Omental fat pad (tissue), 4 donors: ENCODE measurements around the gene OR9A2. TPM values are rescaled to one million over a fixed set of nuclear protein-coding genes. Genes with fewer than 3 reads are reported as not detected.

ENCODE experiments used
- ATAC-seq: fragments of 150-250 bp; one replicate; pipeline ENCODE4 v1.9.1; 2016; ENCODE audit warnings: mild to moderate bottlenecking, moderate library complexity; ENCODE audit not compliant: low FRiP score
- DNase-seq: peaks from one replicate; pipeline ENCODE4 v3.0.0-alpha.2; 2019; ENCODE audit warnings: low spot score
- CTCF ChIP-seq, 3 donors: fragments of 450-650 bp; IDR thresholded peaks; one replicate each; pipeline ENCODE4 v1.5.1; 2016 to 2017; ENCODE audit warnings: antibody characterized with exemption in 3 of 3, mild to moderate bottlenecking in 3 of 3, moderate library complexity in 2 of 3
- total RNA-seq, 4 donors: library from RNA; depleted of rRNA; stranded (reverse); fragments of >200 nt; gene quantifications; one replicate each; pipeline ENCODE4 v1.1.0, GENCODE V29; 2016

OR9A2 gene
- total RNA-seq, 4 donors from 2014 or later = not detected

- ATAC-seq (peak; percentile 72), DNase-seq (no peak)
- TF ChIP-seq CTCF (IDR thresholded peaks at IDR 0.05) = no peak
These were observed 13.5 kb downstream of the OR9A2 start for GRCh38 chr7:143013473-143013872.

DNA sequence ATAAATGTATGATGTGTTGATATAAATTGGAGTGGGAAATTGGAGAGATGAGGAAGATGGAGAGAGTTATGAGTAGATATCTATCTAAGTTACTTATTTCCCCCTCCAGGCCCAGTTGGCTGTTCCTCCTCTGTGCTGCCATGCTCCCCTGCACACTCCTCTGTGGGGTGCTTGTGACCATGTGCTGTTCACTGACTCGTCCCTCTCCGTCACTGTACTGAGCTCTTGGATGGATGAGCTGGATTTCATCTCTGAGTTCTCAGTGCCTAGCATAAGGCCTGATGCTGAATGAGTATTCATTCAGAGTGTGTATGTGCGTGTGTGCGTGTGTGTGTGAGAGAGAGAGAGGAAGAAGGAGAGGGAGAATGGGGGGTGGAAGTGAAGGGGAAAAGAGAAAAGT, 14.5 kb downstream of the OR9A2 start:
- no peak for TF ChIP-seq CTCF (IDR thresholded peaks at IDR 0.05)
- no peak for DNase-seq
- no peak for ATAC-seq

- DNase-seq = no peak
- TF ChIP-seq CTCF (IDR thresholded peaks at IDR 0.05) = no peak
- ATAC-seq = no peak
These were observed 14.9 kb downstream of the OR9A2 start for GRCh38 chr7:143012001-143012400.

DNA sequence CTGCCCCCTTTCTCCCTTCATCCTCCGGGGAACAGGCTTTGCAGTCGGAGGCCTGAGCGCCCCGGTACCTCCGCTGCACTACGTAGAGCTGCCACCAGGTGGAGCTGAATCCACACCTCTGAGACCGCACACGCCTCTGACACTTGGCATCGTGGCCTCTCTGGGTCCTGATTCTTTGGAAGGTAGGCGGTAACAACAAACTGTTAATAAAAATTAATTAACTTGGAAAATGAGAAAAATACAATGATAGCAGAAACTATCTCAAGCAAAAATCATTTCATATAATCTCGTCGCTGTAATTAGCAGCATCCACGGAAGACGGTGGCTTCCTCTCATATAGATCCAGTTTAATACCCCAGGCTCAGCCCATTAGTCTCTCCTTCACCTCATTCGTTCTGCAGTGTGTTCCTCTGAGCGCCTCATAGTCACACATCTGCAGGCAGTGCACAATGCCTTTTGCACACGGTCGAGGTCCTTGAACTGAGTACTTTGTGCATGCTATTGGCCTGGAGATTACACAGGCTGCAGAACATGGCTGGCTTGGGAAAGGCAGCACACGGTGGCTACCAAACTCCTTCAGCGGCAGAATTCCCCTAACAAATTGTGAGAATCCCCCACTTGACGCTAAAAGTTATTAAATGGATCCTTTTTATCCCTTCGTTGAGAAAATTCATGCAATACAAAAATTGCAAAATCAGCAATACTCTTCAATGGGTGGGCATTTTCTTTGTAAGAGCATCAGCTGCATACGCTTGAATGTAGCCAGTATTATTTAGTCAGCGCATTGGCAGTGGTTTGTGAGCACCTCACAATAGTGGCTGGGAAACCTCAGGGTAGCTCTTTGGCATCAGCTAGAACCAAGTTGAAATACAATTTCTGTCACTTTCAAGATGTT, 18.7 kb downstream of the OR9A2 start:
- DNase-seq (peak; percentile 83), ATAC-seq (peak; percentile 89)
- peak in 1 of 3 donors; percentile 98 for TF ChIP-seq CTCF (IDR thresholded peaks at IDR 0.05)

DNA sequence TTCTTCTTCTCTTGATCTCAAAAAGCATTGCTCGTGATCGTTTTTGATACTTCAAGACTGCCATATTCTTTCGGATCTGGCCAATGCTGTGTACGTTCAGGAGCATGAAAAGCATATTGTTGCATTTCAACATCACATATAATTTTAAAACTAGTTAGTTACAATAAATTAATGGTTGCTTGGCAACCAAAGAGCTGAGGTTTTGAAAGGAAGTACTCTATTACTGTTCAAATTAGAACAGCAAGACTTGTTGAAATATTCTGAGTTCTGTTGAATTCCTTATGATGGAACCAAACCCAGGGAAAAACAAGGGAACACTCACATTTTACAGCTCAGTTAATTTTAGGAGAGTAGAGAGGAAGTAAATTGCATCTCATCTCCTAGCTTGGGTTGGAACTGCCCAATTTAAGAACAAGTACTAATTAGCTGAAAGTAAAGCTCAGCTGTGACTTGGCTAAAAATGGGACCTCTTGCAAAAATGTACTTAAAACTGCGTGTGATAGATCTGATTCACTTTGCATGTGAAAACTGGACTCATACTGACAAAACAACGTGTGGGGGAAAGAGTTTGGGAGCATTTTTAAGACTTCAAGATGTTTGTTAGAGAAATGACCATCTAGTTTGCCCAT, 21.2 kb downstream of the OR9A2 start:
- DNase-seq = no peak
- TF ChIP-seq CTCF (IDR thresholded peaks at IDR 0.05) = no peak
- no peak for ATAC-seq

- no peak for DNase-seq
- ATAC-seq = peak; percentile 57
- TF ChIP-seq CTCF (IDR thresholded peaks at IDR 0.05) = peak in 2 of 3 donors; percentile 23 to 44
These were observed 23.4 kb downstream of the OR9A2 start for GRCh38 chr7:143003393-143004051.
